HG02885 (cell line): ENCODE measurements around the gene DENND6B.

Experiments used
- ATAC-seq: cut with Tn5 transposase; IDR thresholded peaks from one replicate; pipeline ENCODE4 v1.9.1; 2021; ENCODE audit warnings: mild to moderate bottlenecking; ENCODE audit not compliant: unreplicated experiment, poor library complexity

The DENND6B gene

DNA sequence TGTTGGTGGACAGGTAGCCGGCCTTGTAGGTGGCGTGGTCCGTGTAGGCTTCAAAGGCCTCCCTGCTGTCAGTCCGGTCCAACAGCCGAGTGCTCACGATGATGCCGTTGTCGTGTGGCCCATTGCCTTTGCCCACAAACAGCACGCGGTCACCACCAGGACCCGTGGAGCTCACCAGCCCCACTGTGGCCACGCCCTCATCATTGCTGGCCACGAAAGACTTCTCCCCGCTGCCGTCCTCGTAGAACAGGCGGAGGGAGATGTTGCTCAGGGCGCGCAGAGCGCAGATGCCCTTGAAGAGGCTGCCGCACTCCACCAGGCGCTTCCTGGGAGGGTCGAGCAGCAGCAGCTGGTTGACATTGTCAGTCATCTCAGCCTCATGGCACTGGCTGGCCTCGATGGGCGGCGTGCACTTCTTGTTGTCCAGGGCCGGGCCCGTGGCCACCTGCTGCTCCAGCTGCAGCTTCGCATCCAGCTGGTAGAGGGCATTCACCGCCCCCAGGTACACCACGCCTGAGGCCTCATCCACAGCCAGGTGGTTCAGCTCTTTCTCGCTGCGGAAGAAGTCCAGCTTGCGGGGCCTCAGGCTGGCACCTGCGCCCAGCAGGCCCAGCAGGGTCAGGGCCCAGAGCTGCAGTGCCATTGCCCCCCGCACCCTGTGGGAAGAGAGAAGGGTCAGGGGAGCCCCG, 36.7 kb downstream of the DENND6B start:
- no peak for ATAC-seq

DNA sequence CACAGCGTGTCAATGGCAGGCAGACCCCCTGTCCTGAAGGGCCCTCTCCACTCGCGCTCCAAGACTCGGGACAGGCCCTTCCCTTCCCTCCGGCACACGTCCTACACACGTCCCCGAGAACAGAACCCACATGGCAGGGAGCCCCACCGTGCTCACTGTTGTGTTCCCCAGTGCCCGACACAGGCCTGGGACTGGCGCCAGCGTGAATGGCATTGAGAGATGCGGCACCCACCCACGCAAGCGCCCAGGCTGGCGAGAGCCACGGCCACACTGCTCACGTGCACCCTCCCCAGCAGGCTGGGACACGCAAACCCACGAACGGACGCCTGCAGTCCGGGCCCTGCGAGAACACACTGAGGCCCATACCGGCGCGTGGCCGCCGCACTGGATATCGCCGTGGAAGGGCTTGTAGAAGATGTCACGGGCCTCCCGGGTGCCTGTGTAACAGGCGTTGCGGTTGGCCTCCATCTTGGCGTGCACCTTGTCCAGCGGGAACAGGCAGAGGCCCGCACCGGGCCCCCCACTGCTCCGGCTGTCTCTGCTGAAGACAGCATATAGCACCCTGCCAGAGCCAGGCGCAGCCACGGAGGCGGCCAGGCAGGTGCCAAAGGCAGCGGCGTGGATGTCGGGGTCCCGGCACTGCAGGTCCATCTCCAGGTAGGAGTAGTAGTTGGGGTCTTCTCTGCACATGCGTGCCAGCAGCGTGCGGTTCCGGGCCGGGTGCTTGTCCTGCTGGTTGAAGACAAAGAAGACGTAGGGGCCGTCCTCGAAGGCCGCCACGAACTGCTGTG, 37.5 kb downstream of the DENND6B start:
- no peak for ATAC-seq

DNA sequence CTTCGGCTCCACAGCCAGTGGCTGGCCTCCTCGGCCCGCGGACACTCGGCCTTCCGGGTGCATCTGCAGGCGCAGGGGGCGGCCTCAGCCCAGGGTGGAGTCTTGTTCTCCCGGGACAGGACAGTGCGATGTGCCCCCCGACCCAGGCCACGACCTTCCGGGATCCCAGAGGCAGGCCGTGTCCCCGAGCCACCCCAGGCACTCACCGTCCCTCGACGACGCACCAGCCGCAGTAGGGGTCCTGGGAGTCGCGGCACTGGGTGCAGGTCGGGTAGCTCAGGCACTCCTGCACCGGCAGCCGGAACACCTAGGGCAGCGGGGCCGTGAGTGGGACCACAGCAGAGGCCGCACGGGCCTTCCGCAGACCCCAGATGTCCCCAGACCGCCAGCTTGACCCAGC, 39.1 kb downstream of the DENND6B start:
- no peak for ATAC-seq

DNA sequence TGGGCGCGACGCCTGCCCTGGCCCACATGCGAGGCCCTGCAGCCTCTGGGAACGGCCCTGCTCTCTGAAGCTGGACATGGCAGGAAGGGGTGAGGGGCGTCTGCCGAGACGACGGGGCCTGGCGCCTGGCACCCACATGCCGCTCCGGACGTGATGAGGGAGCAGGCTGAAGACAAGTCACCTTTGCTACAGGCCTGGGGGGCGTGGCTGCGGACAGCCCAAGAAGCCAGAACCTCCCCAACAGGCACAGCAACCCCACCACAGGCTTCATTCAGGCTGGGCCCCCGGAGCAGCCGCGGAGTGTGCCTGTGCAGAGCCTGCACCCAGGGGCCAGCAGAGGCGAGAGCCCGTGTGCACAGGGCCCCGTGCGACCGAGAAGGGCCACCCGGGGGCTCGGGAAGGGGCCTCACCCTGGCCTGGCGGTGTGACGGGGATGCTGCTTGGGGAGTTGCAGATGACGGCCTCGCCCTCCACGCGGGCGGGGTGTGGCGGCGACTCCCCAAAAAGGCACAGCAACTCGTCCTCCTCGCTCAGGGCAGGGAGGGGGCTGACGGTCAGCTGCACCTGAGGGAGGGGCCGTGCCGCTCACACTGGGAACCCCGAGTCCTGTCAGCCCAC, 40.0 kb downstream of the DENND6B start:
- no peak for ATAC-seq

DNA sequence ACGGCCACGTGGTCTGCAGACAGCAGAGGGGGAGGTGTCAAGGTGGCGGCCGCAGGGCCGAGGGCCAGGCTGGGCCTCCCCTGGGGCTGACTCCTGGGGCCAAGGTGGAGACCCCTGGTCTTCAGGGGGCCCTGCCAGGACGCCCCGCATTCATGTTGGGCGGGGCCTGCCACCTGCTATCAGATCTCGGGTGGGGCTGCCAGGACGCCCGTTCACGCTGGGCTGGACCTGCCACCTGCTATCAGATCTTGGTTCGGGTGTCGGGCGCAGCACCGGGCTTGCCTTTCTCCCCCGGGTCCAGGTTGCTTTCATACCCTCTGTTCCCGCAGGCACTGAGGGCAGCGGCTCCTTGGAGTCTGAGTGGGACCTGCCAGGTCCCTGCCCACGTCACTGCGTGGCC, 40.5 kb downstream of the DENND6B start:
- no peak for ATAC-seq

DNA sequence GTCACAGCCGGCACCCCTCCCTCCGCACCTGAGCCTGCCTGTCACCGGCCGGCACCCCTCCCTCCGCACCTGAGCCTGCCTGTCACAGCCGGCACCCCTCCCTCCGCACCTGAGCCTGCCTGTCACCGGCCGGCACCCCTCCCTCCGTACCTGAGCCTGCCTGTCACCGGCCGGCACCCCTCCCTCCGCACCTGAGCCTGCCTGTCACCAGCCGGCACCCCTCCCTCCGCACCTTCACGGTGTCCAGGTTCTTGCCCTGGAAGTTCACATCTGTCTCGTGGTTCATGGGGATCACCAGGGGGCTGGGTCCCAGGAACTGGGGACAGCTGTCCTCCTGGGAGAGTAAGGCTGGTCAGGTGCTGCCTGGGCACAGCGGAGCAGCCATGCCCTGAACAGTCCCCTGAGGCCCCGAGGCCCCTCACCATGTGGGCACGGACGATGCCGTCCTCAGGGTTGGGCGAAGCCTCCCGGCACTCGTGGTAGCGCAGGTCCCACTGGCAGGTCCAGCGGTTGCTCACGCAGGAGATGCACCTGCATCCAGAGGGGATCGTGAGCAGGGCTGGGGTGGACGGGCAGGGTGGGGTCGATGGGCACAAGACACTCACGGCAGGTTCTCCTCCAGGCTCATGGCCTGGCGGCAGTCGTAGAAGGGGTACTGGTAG, 41.1 kb downstream of the DENND6B start:
- no peak for ATAC-seq

DNA sequence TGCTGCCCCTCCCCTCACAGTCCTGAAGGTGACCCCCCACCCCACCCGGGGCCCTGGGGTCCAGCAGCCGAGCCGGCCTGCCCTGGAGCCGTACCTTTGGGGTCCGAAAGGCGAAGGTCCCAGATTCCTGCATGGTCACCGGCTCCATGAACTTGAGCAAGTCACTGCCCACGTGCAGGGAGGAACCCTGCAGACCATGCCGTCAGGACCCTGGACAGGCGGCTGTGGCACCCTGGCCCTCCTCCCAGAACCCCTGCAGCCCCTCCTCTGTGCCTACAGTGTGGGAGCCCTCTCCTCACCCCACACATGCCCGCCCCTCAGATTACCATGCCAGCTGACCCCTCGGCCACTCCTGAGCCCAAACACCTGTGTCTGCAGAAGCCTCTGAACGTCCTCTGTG, 42.3 kb downstream of the DENND6B start:
- ATAC-seq, result no peak

DNA sequence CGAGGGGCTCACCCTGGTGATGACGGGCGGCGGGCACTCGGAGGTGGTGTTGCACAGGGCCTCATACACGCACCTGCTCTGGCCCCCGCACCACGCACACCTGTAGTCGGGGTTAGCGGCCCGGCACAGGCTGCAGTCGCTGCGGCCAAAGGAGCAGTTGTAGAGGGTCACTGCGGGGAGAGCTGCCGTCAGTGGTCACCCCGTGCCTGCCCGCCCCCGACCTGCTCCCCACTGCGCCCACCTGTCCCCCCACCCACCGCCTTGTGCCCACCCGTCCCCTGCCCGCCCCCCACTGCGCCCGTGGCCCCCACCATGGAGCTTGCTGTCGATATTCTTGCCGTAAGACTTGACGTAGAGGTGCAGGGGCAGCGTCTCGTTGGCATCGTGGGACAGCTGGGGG, 43.0 kb downstream of the DENND6B start:
- no peak for ATAC-seq

DNA sequence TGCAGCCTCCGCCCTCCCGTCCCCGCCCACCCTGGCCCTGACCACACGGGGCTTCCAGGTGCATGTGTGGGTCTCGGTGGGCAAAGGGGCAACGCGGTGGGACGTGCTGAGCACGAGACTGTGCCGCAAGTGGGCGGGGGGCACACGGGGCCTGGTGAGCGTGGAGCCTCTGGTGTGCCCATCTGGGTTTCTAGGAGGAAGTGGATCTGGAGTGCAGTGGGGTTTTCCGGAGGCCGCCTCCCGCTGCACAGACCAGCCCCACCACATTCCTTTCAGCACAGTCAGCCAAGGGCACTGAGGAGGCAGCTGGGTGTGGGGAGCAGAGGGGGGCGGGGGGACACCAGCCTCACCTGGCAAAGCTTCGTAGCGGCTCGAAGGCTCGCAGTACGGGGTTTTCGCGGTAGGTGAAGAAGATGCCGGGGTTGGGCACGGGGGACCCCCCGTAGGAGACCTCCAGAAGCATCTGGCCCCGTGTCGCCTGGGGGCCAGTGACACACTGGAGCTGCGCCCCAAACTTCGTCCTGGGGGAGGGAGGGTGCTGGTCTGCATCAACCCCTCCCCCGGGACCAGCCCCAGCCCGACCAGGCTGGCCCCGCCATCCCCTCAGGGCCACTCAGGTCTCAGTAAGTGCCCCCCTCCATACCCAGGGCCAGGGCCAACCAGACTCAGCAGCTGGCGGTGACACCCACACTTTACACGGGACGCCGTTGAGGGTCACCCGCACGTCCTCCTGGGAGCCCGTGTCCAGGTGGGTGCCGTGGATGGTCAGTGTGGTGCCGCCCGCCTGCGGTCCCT, 44.3 kb downstream of the DENND6B start:
- ATAC-seq, result no peak

DNA sequence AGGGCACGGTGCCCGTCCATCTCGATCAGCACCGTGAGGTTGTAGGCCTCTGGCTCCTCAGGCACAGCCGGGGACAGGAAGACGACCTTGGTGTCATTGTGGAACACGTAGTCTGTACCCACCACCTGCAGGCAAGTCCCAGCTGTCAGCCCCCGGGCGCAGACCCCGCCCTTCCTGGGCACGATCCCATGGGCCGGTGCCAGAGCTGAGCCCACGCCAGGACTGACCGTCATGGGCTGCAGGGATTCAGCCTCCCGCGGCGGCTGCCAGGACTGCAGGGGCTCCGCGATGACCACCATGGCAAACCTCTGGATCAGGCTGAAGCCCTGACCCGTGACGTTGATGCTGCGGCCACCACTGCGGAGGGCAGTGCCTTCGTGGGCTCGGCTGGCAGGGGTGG, 44.9 kb downstream of the DENND6B start:
- no peak for ATAC-seq

DNA sequence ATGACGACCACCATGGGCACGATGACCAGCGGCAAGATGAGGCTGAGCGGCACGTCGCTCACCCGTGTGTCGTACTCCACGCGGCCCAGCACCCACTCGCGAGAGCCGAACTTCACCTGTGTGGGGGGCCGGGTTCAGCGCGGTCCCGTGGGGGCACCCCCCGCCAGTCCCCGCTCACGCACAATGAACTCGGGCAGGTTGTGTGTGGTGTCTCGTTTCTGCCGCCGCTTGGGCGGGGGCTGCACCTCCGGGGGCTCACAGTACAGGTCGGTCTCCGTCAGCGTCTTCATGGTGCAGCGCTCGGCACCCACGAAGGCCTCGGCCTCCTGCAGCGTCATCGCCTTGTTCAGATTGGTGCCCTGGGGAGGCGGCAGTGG, 45.4 kb downstream of the DENND6B start:
- no peak for ATAC-seq

DNA sequence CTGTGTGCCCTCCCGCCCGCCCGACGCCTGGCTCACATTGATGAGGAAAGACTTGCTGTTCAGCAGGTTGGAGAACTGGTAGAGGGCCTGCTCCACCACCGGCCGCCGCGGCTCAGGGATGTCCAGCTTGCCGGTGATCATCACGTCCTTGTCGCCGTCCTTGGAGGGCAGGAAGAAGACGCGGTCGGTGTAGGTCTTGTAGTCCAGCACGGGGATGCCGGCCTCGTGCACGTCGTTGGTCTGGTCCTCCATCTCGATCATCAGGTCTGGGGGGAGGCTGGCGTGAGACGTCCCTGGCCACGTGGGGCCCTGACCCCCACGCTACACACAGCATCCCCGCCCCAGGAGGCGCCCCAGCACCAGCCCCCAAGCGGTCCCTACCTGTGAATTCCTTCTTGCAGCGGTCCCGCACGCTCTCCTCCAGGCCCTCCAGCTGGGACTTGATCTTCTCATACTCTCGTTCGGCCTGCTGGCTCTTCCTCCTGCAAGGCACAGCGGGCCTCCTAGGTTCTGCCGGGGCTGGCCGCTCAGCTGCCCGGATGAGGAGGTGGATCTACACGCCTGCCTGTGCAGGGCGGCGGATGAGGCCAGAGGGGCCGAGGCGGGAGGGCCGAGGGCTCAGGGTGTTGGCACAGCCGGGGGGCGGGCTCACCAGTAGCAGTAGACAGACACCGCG, 46.0 kb downstream of the DENND6B start:
- no peak for ATAC-seq

DNA sequence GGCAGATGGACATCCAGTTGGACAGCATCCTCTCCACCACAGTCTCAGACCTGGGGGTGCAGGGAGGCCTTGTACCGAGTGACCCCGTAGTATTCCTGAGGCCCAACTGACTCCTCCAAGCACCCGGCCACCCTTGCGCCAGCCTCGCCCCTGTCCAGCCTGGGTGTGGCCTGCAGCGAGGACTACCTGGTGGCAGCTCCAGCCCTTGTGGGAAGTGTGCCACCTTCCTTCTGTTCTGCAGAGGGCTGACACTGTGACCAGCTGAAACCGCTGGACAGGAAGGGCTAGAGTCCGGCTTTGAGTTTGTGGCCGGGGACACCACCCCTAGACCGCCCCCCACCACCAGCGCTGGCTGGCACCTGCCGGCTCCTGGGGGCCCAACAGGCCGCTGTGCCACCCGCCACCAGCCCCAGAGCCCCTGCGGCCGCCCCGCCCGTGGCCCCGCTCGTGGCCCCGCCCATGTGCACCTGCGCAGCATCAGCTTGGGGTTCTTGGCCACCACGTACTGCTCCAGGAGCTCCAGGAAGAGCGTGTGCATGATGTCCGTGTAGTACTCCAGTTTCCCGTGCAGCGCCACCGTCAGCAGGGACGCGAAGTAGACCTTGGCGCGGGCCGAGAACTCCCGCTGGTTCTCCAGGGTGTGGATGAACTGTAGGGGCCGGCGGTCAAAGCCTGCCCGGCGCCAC, 46.6 kb downstream of the DENND6B start:
- no peak for ATAC-seq

DNA sequence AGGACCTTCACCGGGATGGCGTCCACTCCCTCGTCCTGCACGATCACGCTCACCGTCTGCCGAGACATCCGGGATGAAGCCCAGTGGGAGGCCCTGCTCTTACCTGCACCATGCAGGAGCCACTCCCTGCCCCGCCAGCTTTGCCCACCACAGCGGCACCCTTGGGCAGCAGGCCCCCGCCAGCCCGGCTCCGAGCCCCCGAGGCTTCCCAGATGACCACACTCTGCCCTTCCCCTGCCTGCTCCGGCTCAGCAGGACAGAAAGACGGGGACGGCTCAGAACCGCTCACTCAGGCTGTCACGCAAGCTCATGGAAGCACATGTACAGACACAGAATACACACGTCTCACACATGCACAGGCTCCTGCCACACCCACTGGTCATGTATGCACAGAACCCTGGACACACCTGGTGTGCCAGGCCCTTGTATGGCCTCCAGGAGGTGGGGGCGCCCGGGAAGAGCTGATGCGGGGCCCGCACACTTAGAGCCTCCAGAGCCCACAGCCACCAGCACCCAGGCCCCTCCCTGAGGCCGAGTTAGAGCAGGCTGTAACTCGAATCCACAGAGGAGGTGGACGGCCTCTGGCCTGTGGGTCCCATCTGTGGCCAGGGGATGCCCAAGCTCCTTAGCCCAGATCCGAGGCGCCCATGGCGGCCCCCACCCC, 47.7 kb downstream of the DENND6B start:
- ATAC-seq, result no peak

DNA sequence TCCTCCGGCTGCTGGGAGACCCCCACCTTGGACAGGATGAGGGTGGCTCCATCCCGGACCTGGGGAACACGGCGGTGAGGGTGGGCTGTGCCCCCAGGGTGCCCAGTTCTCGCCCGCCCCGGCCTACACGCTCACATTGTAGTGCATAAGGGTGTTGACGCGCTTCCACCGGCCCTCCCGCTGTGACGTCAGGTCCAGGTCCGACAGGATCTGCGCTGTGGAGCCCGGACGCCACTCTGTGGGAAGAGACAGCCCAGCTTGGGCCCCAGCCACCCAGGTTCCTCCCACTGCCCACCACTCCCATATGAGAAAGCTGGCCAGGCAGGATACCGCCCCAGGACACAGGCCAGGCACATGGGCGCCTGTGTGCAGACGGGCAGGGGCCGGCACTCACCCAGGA, 48.4 kb downstream of the DENND6B start:
- ATAC-seq, result no peak

DNA sequence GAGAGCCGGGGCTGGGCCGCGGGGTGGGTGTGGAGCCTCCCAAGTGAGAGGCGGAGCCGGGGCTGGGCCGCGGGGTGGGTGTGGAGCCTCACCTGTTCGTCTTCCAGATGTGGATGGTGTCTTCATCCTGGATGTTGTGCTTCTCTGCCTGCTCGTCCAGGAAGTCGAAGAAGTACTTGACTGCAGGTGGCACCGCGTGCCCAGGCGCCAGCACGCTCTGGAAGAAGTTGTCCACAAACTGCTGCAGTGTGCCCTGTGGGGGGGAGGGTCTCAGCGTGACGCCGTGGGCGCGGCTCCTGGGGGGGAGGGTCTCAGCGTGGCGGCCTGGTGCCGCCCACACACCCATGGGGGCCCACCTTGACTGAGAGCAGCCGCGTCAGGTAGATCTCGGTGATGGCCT, 49.1 kb downstream of the DENND6B start:
- no peak for ATAC-seq

DNA sequence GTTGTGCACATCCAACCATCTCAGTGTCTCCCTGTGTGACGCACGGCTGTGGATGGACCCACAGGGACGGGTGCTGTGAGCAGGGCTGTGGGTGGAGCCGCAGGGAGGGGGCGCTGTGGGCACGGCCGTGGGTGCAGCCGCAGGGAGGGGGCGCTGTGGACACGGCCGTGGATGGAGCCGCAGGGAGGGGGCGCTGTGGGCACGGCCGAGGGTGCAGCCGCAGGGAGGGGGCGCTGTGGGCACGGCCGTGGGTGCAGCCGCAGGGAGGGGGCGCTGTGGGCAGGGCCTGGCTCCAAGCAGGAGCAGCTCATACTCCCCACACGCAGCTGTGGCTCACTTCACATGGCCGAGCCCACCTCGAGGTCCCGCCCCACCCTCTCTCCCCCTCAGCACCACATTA, 50.7 kb downstream of the DENND6B start:
- peak; percentile 76 for ATAC-seq

DNA sequence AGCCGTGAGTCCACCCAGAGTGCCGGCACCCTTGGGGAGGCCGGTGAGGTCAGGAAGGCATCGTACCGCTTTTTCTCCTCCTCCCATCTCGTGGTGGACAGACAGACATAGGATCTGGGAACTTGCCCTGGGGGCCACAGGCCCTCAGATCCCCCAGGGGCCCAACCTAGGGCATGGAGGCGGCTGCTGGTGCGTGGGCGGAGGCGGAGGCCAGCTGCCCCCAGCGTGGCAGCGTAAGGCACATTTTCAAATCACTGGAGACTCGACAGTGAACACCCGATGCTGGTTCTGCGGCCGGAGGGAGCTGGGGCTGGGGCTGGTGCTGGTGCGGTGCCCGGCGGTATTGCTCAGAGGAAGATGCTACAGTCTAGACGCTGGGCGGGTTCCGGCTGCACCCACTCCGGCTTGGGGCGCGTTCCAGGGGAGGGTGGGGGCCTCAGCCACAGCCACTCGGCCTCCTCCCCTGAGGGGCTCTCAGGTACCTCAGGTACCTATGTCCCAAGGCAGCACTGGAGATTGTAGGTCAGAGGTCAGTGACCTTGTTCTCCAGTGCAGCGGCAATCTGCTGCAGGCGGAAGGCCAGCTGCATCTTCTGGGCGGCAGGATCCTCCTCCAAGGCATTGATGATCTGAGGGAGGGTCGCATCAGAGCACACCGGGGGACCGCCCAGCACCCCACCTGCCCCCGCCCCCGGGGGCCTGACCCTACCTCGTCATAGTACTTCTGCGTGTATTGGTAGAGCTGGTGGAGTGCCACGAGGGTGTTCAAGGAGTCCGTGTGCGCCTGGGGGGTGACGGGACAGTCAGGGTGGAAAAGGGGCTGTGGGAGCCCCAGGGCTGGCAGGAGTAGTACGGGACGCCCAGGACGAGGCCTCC, 51.4 kb downstream of the DENND6B start:
- ATAC-seq, result no peak
